ENCODE results near the gene AACS. TPM values are rescaled to one million over a fixed set of nuclear protein-coding genes. Genes with fewer than 3 reads are reported as not detected.
"Not testable (repeated sequence)": the region's sequence is repeated elsewhere in the genome, so short reads cannot be mapped to it uniquely, and the experiment has no call there.

The AACS gene
- total RNA-seq, 1 donor from 2014 or later, result 32.2 TPM

DNA sequence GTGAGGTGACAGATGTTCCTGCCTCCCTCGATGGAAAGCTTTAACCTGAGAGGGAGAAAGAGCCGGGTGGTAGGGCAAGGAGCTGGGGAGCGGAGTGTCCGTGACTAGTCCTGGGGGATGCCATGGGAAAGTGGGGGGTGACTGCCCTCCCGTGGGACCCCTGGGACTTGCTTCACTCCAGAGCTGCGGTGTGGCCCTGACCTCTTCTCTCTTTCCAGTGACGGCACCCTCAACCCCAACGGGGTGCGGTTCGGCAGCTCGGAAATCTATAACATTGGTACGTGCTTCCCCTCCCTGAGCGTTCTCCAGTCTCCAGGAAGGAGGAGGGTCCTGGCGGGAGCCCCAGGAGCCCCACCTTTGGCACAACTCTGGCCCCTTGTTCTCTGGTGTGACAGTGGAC, 69.3 kb downstream of the AACS start:
- TF ChIP-seq, protein P1, sequence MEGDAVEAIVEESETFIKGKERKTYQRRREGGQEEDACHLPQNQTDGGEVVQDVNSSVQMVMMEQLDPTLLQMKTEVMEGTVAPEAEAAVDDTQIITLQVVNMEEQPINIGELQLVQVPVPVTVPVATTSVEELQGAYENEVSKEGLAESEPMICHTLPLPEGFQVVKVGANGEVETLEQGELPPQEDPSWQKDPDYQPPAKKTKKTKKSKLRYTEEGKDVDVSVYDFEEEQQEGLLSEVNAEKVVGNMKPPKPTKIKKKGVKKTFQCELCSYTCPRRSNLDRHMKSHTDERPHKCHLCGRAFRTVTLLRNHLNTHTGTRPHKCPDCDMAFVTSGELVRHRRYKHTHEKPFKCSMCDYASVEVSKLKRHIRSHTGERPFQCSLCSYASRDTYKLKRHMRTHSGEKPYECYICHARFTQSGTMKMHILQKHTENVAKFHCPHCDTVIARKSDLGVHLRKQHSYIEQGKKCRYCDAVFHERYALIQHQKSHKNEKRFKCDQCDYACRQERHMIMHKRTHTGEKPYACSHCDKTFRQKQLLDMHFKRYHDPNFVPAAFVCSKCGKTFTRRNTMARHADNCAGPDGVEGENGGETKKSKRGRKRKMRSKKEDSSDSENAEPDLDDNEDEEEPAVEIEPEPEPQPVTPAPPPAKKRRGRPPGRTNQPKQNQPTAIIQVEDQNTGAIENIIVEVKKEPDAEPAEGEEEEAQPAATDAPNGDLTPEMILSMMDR (conservative IDR thresholded peaks at IDR 0.05), result no peak
- Mint-ChIP-seq H3K27me3 (ENCODE audit: low read depth) (no peaks in the 10 kb centered on the region), H3K4me3 (no peak overlapping the region), H3K27ac (ENCODE audit: unreplicated experiment) (no peak overlapping the region), H3K36me3 (ENCODE audit: low read depth) (peaks cover 21% of the 10 kb centered on the region), H3K9me3 (no peaks in the 10 kb centered on the region), H3K4me1 (peaks cover 13% of the 10 kb centered on the region)
- DNase-seq (ENCODE audit: low read depth, low spot score), result no peak

DNA sequence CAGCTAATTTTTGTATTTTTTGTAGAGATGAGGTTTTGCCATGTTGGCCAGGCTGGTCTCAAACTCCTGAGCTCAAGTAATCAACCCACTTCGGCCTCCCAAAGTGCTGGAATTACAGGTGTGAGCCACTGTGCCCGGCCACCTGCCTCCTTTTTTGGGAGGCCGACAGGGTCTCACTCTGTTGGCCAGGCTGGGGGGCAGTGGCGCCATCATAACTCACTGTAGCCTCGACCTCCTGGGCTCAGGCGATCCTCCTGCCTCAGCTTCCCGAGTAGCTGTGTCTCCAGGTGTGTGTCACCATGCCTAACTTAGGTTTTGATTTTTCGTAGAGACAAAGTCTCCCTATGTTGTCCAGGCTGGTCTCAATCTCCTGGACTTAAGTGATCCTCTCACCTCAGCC, 70.7 kb downstream of the AACS start:
- TF ChIP-seq, protein P1 (conservative IDR thresholded peaks at IDR 0.05), result no peak
- no peaks in the 10 kb centered on the region for H3K27me3 Mint-ChIP-seq (ENCODE audit: low read depth)
- no peak for DNase-seq (ENCODE audit: low read depth, low spot score)
- peaks cover 13% of the 10 kb centered on the region for H3K4me1 Mint-ChIP-seq
- H3K4me3 Mint-ChIP-seq, result no peak overlapping the region
- H3K36me3 Mint-ChIP-seq (ENCODE audit: low read depth), result peaks cover 19% of the 10 kb centered on the region
- H3K27ac Mint-ChIP-seq (ENCODE audit: unreplicated experiment), result no peak overlapping the region
- H3K9me3 Mint-ChIP-seq, result no peaks in the 10 kb centered on the region

DNA sequence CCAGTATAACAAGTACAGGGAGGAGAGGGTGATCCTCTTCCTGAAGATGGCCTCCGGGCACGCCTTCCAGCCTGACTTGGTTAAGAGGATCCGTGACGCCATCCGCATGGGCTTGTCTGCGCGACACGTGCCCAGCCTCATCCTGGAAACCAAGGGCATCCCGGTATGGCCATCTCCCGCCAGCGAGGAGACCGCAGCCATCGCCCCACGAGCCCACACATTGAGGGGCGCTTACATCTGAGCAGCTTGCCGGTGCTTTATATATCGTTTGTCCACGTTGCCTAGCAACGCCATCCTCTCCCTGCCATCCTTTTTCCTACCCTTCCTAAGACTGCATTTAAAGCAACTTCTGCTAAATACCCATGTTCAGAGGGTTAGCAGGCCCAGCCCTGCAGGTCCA, 71.5 kb downstream of the AACS start:
- H3K4me1 Mint-ChIP-seq, result peaks cover 13% of the 10 kb centered on the region
- no peak overlapping the region for H3K27ac Mint-ChIP-seq (ENCODE audit: unreplicated experiment)
- DNase-seq (ENCODE audit: low read depth, low spot score), result no peak
- H3K36me3 Mint-ChIP-seq (ENCODE audit: low read depth), result peaks cover 19% of the 10 kb centered on the region
- H3K27me3 Mint-ChIP-seq (ENCODE audit: low read depth), result no peaks in the 10 kb centered on the region
- no peaks in the 10 kb centered on the region for H3K9me3 Mint-ChIP-seq
- TF ChIP-seq, protein P1 (conservative IDR thresholded peaks at IDR 0.05), result no peak
- no peak overlapping the region for H3K4me3 Mint-ChIP-seq

DNA sequence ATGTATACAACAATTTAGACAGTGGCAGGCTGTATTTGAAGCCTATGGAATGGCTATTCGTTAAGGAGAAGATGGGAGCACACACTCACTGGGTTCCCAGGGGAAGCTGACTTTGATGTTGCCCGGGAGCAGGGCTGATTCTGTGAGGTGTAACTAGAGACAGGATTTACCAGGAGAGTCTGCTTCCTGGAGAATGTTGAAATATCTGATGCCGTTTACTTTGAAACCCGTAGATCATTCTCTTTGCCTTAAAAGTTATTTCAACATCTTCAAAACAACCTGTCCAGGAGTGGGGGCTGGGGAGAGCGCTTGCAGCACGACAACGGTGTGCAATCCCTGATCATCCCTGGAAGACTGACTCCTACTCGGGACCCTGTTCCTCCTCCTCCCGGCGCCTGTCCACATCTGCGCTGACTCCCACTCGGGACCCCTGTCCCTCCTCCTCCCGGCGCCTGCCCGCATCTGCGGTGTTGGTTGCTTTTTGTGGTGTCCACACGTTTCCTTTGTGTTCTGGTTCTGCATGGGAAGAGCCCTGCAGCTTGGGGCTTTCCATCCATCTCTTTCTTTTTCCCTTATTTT, 72.6 kb downstream of the AACS start:
- no peaks in the 10 kb centered on the region for H3K27me3 Mint-ChIP-seq (ENCODE audit: low read depth)
- H3K27ac Mint-ChIP-seq (ENCODE audit: unreplicated experiment), result no peak overlapping the region
- H3K4me1 Mint-ChIP-seq, result peaks cover 13% of the 10 kb centered on the region
- peaks cover 17% of the 10 kb centered on the region for H3K36me3 Mint-ChIP-seq (ENCODE audit: low read depth)
- no peak for DNase-seq (ENCODE audit: low read depth, low spot score)
- no peaks in the 10 kb centered on the region for H3K9me3 Mint-ChIP-seq
- H3K4me3 Mint-ChIP-seq, result no peak overlapping the region
- TF ChIP-seq, protein P1 (conservative IDR thresholded peaks at IDR 0.05), result no peak

DNA sequence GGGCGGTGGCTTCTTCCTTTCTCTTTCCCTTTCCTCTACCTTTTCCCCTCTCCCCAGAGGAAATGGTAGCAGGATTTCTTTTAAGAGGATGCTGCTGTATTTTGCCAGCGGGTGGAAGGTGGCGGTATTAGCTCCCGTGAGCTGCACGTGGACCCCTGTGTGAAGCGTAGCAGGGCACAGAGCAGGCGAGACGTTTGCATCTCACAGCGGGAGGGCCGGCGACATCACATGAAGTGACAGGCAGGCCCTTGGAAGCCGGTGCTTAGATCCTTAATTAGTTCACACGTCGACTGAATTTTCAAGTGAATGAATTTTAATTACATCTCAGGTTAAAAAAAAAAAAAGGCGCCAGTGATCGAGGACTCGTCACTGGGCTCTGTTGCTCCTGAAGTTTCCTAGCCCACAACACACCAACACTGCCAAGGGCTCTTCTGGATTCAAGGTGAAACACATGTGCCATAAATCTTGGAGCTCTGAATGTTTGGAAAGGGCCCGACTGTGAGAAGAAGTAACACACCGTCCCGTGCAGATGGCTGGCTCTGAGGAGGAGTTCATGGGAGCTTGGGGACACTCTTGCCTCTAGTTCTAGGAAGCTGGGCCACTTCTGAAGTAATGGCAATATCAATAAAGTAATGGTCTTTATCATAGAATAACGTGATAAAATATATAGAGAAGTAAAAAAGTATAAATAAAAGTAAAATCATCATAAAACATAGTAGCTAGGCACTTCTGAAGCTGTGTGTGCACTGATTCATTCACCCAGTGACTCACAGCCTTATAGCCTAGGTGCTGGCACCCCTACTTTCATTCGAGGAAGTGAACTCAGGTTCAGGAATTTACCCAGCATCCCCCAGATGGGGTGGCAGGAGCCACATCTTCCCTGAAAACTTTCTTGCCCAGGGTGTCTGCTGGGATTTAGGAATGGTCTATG, 75.3 kb downstream of the AACS start:
- TF ChIP-seq, protein P1 (conservative IDR thresholded peaks at IDR 0.05), result no peak
- no peak for DNase-seq (ENCODE audit: low read depth, low spot score)
- peaks cover 18% of the 10 kb centered on the region for H3K4me1 Mint-ChIP-seq
- no peak overlapping the region for H3K27ac Mint-ChIP-seq (ENCODE audit: unreplicated experiment)
- no peaks in the 10 kb centered on the region for H3K27me3 Mint-ChIP-seq (ENCODE audit: low read depth)
- H3K9me3 Mint-ChIP-seq, result no peaks in the 10 kb centered on the region
- H3K4me3 Mint-ChIP-seq, result no peak overlapping the region
- H3K36me3 Mint-ChIP-seq (ENCODE audit: low read depth), result peaks cover 15% of the 10 kb centered on the region

DNA sequence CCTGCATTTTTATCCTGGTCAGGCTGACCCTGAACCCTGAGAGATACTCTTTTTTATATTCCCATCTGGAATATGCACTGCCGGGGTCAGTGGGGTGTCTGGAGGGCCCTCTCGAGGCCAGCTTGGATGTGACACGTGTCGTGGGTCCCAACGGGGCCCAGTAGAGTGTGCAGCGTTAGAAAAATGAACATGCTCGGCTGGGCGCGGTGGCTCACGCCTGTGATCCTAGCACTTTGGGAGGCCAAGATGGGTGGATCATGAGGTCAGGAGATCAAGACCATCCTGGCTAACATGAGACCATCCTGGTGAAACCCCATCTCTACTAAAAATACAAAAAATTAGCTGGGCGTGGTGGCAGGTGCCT, 76.0 kb downstream of the AACS start:
- DNase-seq (ENCODE audit: low read depth, low spot score); H3K27ac Mint-ChIP-seq (ENCODE audit: unreplicated experiment); H3K4me3 Mint-ChIP-seq; H3K27me3 Mint-ChIP-seq (ENCODE audit: low read depth); H3K9me3 Mint-ChIP-seq: not testable (repeated sequence)
- Mint-ChIP-seq H3K4me1 (peaks cover 18% of the 10 kb centered on the region), H3K36me3 (ENCODE audit: low read depth) (peaks cover 13% of the 10 kb centered on the region)

Data from neural crest cell (in vitro differentiated cells).